ENCODE data around the gene UGT2B15.

GRCh38 chr4:68654946-68655721 lies 15.3 kb downstream of the UGT2B15 start:
- TF ChIP-seq CTCF (optimal IDR thresholded peaks at IDR 0.05 in 1 of 3, IDR thresholded peaks at IDR 0.05 in 1 of 3, conservative IDR thresholded peaks at IDR 0.05 in 1 of 3; ENCODE audit: extremely low read depth in 1 of 3, insufficient read depth in 2 of 3, low read length in 3 of 3): no peak
- no peak for TF ChIP-seq EZH2 (IDR thresholded peaks at IDR 0.05; ENCODE audit: low read length)
